ENCODE data around the gene LRRC10.

Gene LRRC10

GRCh38 chr12:69566603-69567002, 44.1 kb downstream of the LRRC10 start:
- no peak for DNase-seq (ENCODE audit: low read depth)

GRCh38 chr12:69563166-69563762, 47.4 kb downstream of the LRRC10 start:
- no peak for DNase-seq (ENCODE audit: low read depth)

Measured in stimulated activated CD8-positive, alpha-beta memory T cell treated with anti-CD3 and anti-CD28 coated beads, Interleukin-4, amount 100 ng/mL, for 24 hours (primary cell).